HT1080 (cell line): ENCODE measurements around the gene SYT15B. TPM values are rescaled to one million over a fixed set of nuclear protein-coding genes. Genes with fewer than 3 reads are reported as not detected.
"Not testable (repeated sequence)": the region's sequence is repeated elsewhere in the genome, so short reads cannot be mapped to it uniquely, and the experiment has no call there.

ENCODE experiments used
- DNase-seq: peaks from one replicate; pipeline ENCODE4 v3.0.0-alpha.2; 2015; ENCODE audit warnings: low read depth
- total RNA-seq: library from RNA; depleted of rRNA; stranded (reverse); fragments of >200 nt; shearing (Covaris generic); gene quantifications from 2 replicates; pipeline ENCODE4 v1.2.3, GENCODE V29; 2014; rRNA removed

The SYT15B gene
- total RNA-seq, 1 experiment from 2014 or later, result not detected

- not testable (repeated sequence) for DNase-seq
Measured at GRCh38 chr10:47730911-47731310, 32.5 kb downstream of the SYT15B start.

- not testable (repeated sequence) for DNase-seq
Measured at GRCh38 chr10:47725740-47726139, 37.7 kb downstream of the SYT15B start.

- DNase-seq, result not testable (repeated sequence)
Measured at GRCh38 chr10:47725047-47725446, 38.3 kb downstream of the SYT15B start.

- DNase-seq, result not testable (repeated sequence)
Measured at GRCh38 chr10:47724119-47724518, 39.3 kb downstream of the SYT15B start.

GRCh38 chr10:47723362-47723761 is 40.0 kb downstream of the SYT15B start:
- not testable (repeated sequence) for DNase-seq

- not testable (repeated sequence) for DNase-seq
Measured at GRCh38 chr10:47717011-47717769, 46.2 kb downstream of the SYT15B start.

Other genes starting within 250 kb of the SYT15B start
- 4.3 and 4.4 TPM in 2 replicates for gene AGAP9, start 240.0 kb downstream of the SYT15B start, total RNA-seq
- 0.07 TPM in 1 of 2 replicates, not detected in the other for gene NPY4R2, start 155.1 kb upstream of the SYT15B start, total RNA-seq
- not detected in 2 replicates for gene FAM25C, start 236.2 kb upstream of the SYT15B start, total RNA-seq